Renal pelvis (tissue), 4 donors: Measurements from ENCODE around the gene CCDC148. TPM values are rescaled to one million over a fixed set of nuclear protein-coding genes. Genes with fewer than 3 reads are reported as not detected.
"Not testable (repeated sequence)": the region's sequence is repeated elsewhere in the genome, so short reads cannot be mapped to it uniquely, and the experiment has no call there.

Source experiments
- DNase-seq: peaks from one replicate; pipeline ENCODE4 v3.0.0-alpha.2; 2013
- polyA plus RNA-seq, 3 donors: library from polyadenylated mRNA; unstranded; fragments of 120-200 nt; gene quantifications; one replicate each; pipeline ENCODE4 v1.2.1, GENCODE V29; 2013; ENCODE audit not compliant: insufficient read length in 3 of 3

Gene CCDC148
- polyA plus RNA-seq, 3 donors = 7.3 to 12.8 (median 11.1) TPM

- DNase-seq = no peak
These were observed 159.4 kb downstream of the CCDC148 start for GRCh38 chr2:158297120-158297519.

GRCh38 chr2:158293722-158294121 lies 162.8 kb downstream of the CCDC148 start:
- no peak for DNase-seq

GRCh38 chr2:158291544-158292180 lies 164.9 kb downstream of the CCDC148 start:
- no peak for DNase-seq

GRCh38 chr2:158290225-158290624 lies 166.3 kb downstream of the CCDC148 start:
- no peak for DNase-seq

- DNase-seq = no peak
These were observed 179.7 kb downstream of the CCDC148 start for GRCh38 chr2:158276619-158277471.

- no peak for DNase-seq
These were observed 182.8 kb downstream of the CCDC148 start for GRCh38 chr2:158273791-158274190.

- no peak for DNase-seq
These were observed 186.0 kb downstream of the CCDC148 start for GRCh38 chr2:158270536-158270935.

- no peak for DNase-seq
These were observed 187.4 kb downstream of the CCDC148 start for GRCh38 chr2:158269143-158269542.

- DNase-seq = no peak
These were observed 190.4 kb downstream of the CCDC148 start for GRCh38 chr2:158266111-158266510.

- no peak for DNase-seq
These were observed 201.3 kb downstream of the CCDC148 start for GRCh38 chr2:158255257-158255656.

- DNase-seq = no peak
These were observed 203.4 kb downstream of the CCDC148 start for GRCh38 chr2:158253170-158253569.

- no peak for DNase-seq
These were observed 205.2 kb downstream of the CCDC148 start for GRCh38 chr2:158251356-158251755.

GRCh38 chr2:158243392-158243791 lies 213.2 kb downstream of the CCDC148 start:
- DNase-seq = no peak

- DNase-seq = no peak
These were observed 214.3 kb downstream of the CCDC148 start for GRCh38 chr2:158242280-158242679.

- no peak for DNase-seq
These were observed 215.6 kb downstream of the CCDC148 start for GRCh38 chr2:158240975-158241374.

GRCh38 chr2:158239271-158239670 lies 217.3 kb downstream of the CCDC148 start:
- DNase-seq = no peak

GRCh38 chr2:158234497-158234896 lies 222.1 kb downstream of the CCDC148 start:
- DNase-seq = no peak

GRCh38 chr2:158232476-158232875 lies 224.1 kb downstream of the CCDC148 start:
- no peak for DNase-seq

- no peak for DNase-seq
These were observed 227.5 kb downstream of the CCDC148 start for GRCh38 chr2:158228943-158229508.

GRCh38 chr2:158223066-158223465 lies 233.5 kb downstream of the CCDC148 start:
- not testable (repeated sequence) for DNase-seq

- DNase-seq = no peak
These were observed 235.2 kb downstream of the CCDC148 start for GRCh38 chr2:158221063-158222020.

GRCh38 chr2:158217593-158217992 lies 239.0 kb downstream of the CCDC148 start:
- DNase-seq = no peak
